ENCODE measurements around the gene DTNB. TPM values are rescaled to one million over a fixed set of nuclear protein-coding genes. Genes with fewer than 3 reads are reported as not detected.
"Not testable (repeated sequence)": the region's sequence is repeated elsewhere in the genome, so short reads cannot be mapped to it uniquely, and the experiment has no call there.

The DTNB gene
- total RNA-seq, 3 donors from 2014 or later = 4.8 to 8.8 (median 7.2) TPM

GRCh38 chr2:25539136-25539535 is 134.2 kb downstream of the DTNB start:
- ATAC-seq = no peak
- no peak for DNase-seq
- H3K36me3 ChIP-seq (ENCODE audit: low read depth) = no peaks in the 10 kb centered on the region
- H3K4me1 ChIP-seq (ENCODE audit: low read depth) = no peaks in the 10 kb centered on the region
- intact Hi-C loops (cut with DNase I, micrococcal nuclease) = no loop called here
- H3K4me3 ChIP-seq = no peak overlapping the region
- H3K9me3 ChIP-seq = no peaks in the 10 kb centered on the region
- no peak for TF ChIP-seq CTCF (IDR thresholded peaks at IDR 0.05)

DNA sequence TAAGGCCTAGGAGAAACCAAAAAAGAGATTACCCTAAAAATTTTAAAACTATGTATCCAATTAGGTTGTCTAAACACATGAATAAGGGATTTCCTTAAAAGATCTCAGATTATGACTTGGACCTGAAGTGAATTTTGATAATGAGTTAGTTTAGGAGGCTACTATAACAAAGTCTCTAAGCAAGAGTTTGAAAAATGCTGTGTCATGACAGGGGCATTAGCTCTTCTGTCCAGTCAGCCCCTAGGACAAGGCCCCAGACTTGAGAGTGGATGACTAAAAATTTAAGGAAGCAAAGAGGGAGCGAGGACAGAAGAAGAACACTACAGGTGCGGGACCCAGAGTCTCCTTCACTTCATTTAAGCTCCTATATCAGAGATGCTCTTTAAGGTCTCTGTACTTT is 135.9 kb downstream of the DTNB start:
- no peak for DNase-seq
- no peak for TF ChIP-seq CTCF (IDR thresholded peaks at IDR 0.05)
- Histone ChIP-seq H3K4me1 (ENCODE audit: low read depth) (no peaks in the 10 kb centered on the region), H3K9me3 (no peaks in the 10 kb centered on the region), H3K4me3 (no peak overlapping the region), H3K36me3 (ENCODE audit: low read depth) (no peaks in the 10 kb centered on the region)
- no peak for ATAC-seq
- intact Hi-C loops (cut with DNase I, micrococcal nuclease) = no loop called here

- H3K4me1 ChIP-seq (ENCODE audit: low read depth); intact Hi-C loops (cut with DNase I, micrococcal nuclease); H3K36me3 ChIP-seq (ENCODE audit: low read depth); H3K4me3 ChIP-seq; H3K9me3 ChIP-seq; ATAC-seq: not testable (repeated sequence)
- peak in 1 of 3 donors; percentile 45 for DNase-seq
These were observed 137.7 kb downstream of the DTNB start for GRCh38 chr2:25535411-25536289.

DNA sequence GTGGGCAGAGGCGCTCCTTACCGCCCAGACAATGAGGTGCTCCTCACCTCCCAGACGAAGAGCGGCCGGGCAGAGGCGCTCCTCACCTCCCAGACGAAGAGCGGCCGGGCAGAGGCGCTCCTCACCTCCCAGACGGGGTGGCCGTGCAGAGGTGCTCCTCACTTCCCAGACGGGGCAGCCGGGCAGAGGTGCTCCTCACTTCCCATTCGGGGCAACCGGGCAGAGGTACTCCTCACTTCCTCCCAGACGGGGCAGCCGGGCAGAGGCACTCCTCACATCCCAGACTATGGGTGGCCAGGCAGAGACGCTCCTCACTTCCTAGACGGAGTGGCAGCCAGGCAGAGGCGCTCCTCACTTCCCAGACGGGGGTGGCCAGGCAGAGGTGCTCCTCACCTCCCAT is 138.4 kb downstream of the DTNB start:
- H3K4me3 ChIP-seq; H3K36me3 ChIP-seq (ENCODE audit: low read depth); H3K9me3 ChIP-seq; H3K4me1 ChIP-seq (ENCODE audit: low read depth); intact Hi-C loops (cut with DNase I, micrococcal nuclease); ATAC-seq; DNase-seq: not testable (repeated sequence)

DNA sequence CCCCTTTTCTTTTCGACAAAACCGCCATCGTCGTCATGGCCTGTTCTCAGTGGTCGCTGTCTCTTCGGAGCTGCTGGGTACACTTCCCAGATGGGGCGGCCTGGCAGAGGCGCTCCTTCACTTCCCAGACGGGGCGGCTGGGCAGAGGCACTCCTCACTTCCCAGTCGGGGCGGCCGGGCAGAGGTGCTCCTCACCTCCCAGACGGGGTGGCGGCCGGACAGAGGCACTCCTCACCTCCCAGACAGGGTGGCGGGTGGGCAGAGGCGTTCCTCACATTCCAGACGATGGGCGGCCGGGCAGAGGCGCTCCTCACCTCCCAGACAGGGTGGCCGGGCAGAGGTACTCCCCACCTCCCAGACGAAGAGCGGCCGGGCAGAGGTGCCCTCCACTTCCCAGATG is 138.9 kb downstream of the DTNB start:
- DNase-seq (no peak), ATAC-seq (no peak)
- intact Hi-C loops (cut with DNase I, micrococcal nuclease) = no loop called here
- no peak overlapping the region for H3K4me3 ChIP-seq
- no peaks in the 10 kb centered on the region for H3K9me3 ChIP-seq
- no peaks in the 10 kb centered on the region for H3K36me3 ChIP-seq (ENCODE audit: low read depth)
- no peak for TF ChIP-seq CTCF (IDR thresholded peaks at IDR 0.05)
- H3K4me1 ChIP-seq (ENCODE audit: low read depth) = no peaks in the 10 kb centered on the region

GRCh38 chr2:25533771-25534170 is 139.6 kb downstream of the DTNB start:
- H3K4me1 ChIP-seq (ENCODE audit: low read depth); intact Hi-C loops (cut with DNase I, micrococcal nuclease); DNase-seq; ATAC-seq; H3K4me3 ChIP-seq; H3K9me3 ChIP-seq; H3K36me3 ChIP-seq (ENCODE audit: low read depth): not testable (repeated sequence)

DNA sequence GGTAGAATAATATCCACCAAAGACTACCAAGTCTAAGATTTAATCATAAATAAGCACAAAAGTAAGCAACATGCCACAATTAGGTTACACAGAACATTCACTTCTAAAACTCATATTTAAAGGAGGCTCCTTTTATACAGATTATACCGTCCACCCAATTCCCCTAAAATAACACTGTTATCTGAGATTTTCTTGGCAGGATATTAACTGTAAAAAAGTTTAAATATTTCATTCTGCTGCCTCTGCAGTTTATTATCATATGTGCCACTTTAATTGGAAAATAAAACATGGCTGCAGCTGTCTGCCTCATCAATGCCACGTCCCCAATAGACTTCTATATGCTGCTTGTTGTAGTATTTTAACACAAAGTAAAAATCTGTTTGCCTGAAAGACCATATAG is 140.9 kb downstream of the DTNB start:
- DNase-seq (no peak), ATAC-seq (no peak)
- H3K4me3 ChIP-seq = no peak overlapping the region
- intact Hi-C loops (cut with DNase I, micrococcal nuclease) = no loop called here
- no peaks in the 10 kb centered on the region for H3K9me3 ChIP-seq
- H3K36me3 ChIP-seq (ENCODE audit: low read depth) = no peaks in the 10 kb centered on the region
- no peaks in the 10 kb centered on the region for H3K4me1 ChIP-seq (ENCODE audit: low read depth)
- no peak for TF ChIP-seq CTCF (IDR thresholded peaks at IDR 0.05)
